ENCODE results near the gene PRDM11. TPM values are rescaled to one million over a fixed set of nuclear protein-coding genes. Genes with fewer than 3 reads are reported as not detected.
A peak's percentile ranks its signal among the peaks of the same experiment; 100 is the strongest.

PRDM11 gene
- total RNA-seq, 1 donor from 2014 or later = 7.6 TPM

DNA sequence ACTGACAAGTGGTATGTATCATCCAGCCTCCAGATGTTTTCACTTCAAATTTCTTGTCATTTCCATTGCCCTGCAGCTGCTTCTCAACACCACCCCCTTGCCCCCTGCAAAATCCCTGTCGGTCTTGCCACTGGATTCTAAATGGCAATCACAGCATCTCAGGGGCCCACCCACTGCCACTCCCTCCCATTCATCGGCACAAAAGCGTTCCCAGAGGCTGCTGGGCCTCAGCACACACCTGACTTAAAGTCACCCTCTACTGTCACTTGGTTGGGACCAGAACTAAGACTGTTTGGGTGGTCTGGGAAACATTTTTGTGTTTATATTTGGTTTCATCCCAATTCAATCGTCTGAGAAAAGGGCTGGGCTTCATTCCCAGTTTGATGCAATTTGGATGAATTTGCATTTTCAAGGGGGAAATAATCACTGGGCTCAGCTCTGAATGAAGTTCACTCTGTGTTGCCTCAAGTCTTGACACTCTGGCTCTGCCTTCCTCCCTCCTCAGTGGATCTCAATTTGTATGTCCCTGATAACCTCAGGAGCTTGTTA lies 112.6 kb downstream of the PRDM11 start:
- no peak for DNase-seq (ENCODE audit: extremely low read depth, low read depth, low spot score)

- no peak for DNase-seq (ENCODE audit: extremely low read depth, low read depth, low spot score)
These were observed 113.2 kb downstream of the PRDM11 start for GRCh38 chr11:45259592-45259991.

GRCh38 chr11:45260071-45260470 lies 113.6 kb downstream of the PRDM11 start:
- DNase-seq (ENCODE audit: extremely low read depth, low read depth, low spot score) = no peak

GRCh38 chr11:45262900-45263299 lies 116.5 kb downstream of the PRDM11 start:
- no peak for DNase-seq (ENCODE audit: extremely low read depth, low read depth, low spot score)

DNA sequence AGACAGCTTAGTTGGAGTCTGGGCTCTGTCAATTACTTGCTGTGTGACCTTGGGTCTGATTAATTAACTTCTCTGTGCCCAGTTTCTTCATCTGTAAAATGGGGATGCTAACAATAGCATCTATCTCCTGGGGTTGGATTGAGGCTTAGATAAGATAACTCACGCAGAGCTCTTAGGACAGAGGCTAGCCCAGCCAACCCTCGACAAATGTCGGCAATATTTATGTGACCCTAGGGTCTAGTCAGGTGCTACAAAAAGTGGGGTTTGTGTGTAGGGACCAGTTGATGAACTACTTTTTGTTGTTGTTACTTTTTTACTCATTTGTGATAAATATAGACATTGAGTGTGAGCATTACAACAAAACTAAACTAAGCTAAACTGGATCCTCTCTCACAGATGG lies 117.3 kb downstream of the PRDM11 start:
- no peak for DNase-seq (ENCODE audit: extremely low read depth, low read depth, low spot score)

DNA sequence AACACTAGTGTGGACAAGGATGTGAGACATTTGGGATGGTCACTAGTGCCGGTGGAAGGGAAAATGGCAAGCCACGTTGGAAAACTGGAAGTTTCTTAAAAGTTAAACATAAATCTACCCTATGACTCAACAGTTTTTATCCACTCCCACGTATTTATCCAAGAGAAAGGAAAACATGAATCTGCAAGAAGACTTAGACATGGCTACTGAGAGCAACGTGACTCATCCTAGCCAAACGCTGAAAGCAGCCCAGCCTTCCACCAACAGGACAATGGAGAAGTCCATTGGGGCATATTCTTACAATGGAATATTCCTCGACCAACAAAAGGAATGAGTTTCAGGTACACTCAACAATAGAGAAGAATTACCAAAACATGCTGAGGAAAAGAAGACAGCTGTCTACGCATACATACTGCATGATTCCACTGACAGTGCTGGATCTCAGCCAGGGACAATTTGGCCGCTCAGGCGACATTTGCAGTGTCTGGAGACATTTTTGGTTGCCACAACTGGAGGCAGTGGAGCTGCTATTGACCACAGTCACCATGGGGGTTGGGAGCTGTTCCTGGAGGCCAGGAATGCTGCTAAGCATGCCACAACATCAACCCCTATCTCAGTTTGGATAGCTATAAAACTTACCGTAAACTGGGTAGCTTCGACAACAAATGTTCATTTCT lies 118.5 kb downstream of the PRDM11 start:
- peak; percentile 47 for DNase-seq (ENCODE audit: extremely low read depth, low read depth, low spot score)

DNA sequence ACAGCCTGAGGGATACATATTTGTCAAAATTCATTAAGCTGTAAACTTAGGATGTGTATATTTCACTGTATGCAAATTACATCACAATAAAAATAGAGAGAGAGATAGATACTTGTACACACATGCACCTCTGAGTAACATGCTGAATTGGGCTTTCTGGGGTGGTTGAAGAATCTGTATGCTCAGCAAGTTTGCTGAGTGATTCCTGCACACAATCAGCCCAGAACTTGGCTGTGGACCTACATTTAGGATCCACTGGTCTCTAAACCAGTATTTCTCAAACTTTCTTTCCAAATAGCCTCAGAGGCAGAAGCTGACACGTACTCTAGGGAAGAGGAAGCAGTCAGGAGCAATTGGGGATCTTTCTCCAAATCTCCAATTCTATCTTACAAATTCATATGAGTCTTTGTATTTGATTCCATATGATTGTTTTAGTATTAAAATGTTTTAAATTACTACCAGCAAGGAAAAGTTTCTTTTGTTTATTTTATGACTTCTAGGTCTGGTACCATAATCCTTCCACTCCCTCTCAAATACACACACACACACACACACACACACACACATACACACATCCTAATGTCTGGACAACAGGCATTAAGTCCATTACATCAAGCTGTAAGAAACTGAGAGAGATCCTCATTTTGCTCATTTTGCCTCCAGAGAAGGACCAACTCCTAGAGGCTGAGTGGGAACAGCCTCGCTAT lies 119.7 kb downstream of the PRDM11 start:
- no peak for DNase-seq (ENCODE audit: extremely low read depth, low read depth, low spot score)

- DNase-seq (ENCODE audit: extremely low read depth, low read depth, low spot score) = no peak
These were observed 120.2 kb downstream of the PRDM11 start for GRCh38 chr11:45266676-45267020.

GRCh38 chr11:45267052-45267451 lies 120.6 kb downstream of the PRDM11 start:
- no peak for DNase-seq (ENCODE audit: extremely low read depth, low read depth, low spot score)

GRCh38 chr11:45267652-45268299 lies 121.3 kb downstream of the PRDM11 start:
- no peak for DNase-seq (ENCODE audit: extremely low read depth, low read depth, low spot score)

- DNase-seq (ENCODE audit: extremely low read depth, low read depth, low spot score) = no peak
These were observed 123.2 kb downstream of the PRDM11 start for GRCh38 chr11:45269678-45270077.

DNA sequence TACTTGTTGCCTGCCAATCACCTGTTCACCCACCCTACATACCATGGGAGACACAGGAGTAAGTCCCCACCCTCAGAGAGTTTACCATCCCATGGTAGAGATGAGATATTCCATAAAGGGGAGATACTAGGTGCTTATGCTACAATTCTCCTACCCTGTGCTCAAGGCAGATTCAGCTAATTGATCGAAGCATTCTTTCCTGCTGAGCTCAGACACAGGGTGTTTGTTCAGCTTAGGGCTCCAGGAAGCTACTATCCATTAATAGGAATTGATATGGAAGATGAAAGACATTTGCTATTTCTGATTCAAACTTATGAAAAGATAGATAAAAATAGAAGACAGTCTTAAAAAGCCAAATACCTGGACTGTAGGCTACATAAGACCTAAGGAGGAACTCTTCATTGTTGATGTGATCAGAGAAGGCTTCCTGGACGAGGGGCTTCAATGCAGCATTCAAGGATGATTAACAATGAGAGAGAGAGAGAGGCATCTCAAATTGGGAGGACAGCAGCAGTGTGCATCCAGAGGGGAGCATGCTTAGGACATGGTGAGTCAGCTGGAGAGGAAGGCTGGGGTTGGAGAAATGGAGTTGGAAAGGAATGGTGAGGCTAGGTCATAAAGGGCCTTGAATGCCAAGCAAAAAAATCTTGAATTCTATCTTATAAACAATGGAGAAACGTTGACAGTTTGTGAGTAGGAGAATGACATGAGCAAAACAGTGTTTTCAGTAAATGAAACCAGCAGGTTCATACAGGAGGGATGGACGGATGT lies 124.7 kb downstream of the PRDM11 start:
- DNase-seq (ENCODE audit: extremely low read depth, low read depth, low spot score) = no peak

DNA sequence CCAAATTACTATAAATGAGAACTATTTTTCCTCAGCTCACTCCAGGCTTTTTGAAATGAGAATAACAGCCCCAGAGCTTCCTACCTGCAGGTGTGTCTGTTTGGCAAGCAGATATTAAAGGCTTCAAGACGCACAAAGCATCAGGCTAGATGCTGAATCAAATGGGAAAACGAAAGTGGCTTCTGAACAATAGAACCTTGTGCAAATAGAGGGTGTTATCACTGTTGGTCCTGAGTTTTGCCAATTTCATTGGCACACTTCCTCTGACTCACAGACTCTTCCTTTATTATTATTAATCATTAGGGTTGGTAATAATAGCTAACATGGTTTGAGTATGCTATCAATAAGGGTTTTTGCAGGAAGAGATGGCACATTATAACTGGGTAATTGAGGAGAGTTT lies 126.3 kb downstream of the PRDM11 start:
- no peak for DNase-seq (ENCODE audit: extremely low read depth, low read depth, low spot score)

DNA sequence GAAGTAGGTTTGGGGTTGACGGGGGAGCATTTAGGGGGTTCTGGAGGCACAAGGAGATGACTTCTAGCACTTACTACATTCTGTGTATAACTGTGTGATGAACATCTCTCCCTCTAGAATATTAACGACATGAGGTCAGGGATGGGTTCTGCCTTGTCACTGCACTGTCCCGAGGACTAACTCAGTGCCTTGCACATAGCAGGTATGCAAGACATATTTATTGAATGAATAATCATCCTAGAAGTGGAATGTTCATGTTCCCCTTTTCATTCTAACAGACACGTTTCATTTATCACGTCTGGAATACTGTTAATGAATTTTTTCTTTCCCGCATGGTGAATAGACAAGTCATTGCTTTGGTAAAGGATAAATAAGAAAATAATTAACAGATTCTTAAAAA lies 127.1 kb downstream of the PRDM11 start:
- DNase-seq (ENCODE audit: extremely low read depth, low read depth, low spot score) = no peak

- no peak for DNase-seq (ENCODE audit: extremely low read depth, low read depth, low spot score)
These were observed 127.8 kb downstream of the PRDM11 start for GRCh38 chr11:45274206-45274605.

DNA sequence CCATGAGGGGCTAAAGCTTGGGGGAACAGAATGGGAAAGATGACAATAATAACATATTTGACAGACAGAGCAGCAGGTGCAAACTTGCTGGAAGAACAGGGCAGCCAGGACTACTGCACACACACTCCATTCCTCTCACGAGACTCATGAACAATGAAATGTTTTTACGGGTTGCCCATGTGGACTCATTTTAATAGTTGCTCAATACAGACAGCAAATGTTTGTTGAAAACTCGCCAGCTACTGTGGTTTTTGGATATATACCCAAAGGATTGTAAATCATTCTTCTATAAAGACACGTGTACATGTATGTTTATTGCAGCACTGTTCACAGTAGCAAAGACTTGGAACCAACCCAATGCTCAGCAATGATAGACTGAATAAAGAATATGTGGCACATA lies 129.4 kb downstream of the PRDM11 start:
- no peak for DNase-seq (ENCODE audit: extremely low read depth, low read depth, low spot score)

GRCh38 chr11:45278714-45279113 lies 132.3 kb downstream of the PRDM11 start:
- no peak for DNase-seq (ENCODE audit: extremely low read depth, low read depth, low spot score)

DNA sequence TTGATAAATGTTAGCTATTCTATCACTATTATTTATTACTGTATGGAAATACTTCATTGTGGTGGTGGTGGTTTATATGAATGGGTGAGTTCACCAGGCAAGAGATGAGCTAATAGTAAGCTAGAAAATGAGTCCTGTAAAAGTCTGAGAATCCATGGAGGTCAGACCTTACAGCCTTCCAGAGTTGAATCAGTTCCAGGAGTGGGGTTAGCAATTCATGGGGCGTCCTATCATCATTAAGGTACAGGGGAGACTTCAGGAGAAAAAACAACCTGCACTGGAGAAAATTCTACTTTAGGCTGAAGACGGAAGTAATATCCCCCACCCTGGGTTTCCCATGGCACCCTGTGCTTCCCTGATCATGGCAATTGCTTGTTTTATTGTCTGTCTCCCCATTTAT lies 133.2 kb downstream of the PRDM11 start:
- no peak for DNase-seq (ENCODE audit: extremely low read depth, low read depth, low spot score)

- DNase-seq (ENCODE audit: extremely low read depth, low read depth, low spot score) = no peak
These were observed 134.0 kb downstream of the PRDM11 start for GRCh38 chr11:45280449-45280848.

- DNase-seq (ENCODE audit: extremely low read depth, low read depth, low spot score) = no peak
These were observed 135.6 kb downstream of the PRDM11 start for GRCh38 chr11:45282081-45282480.
